ENCODE measurements around the gene TNNI2.

- TF ChIP-seq POLR2AphosphoS5 (IDR thresholded peaks at IDR 0.05; ENCODE audit: borderline replicate concordance, low read depth, low read length) (no peak), EZH2 (IDR thresholded peaks at IDR 0.05) (no peak), FOXP2 (optimal IDR thresholded peaks at IDR 0.05; ENCODE audit: control extremely low read depth, extremely low read length, insufficient read depth) (no peak)
Observed at GRCh38 chr11:1858154-1858553, 19.4 kb downstream of the TNNI2 start.
